Measurements from ENCODE around the gene WAPL. TPM values are rescaled to one million over a fixed set of nuclear protein-coding genes. Genes with fewer than 3 reads are reported as not detected.

WAPL gene
- total and polyA plus RNA-seq, 10 of the 15 experiments (the other 5 are each of a cell fraction or from before 2014, with no cell fraction given), result 15.7 to 45.8 (median 29.0) TPM

GRCh38 chr10:86389441-86390193 lies 132.0 kb downstream of the WAPL start (continued):
- no peak for TF ChIP-seq REST (IDR thresholded peaks at IDR 0.05; ENCODE audit: low read depth, low read length)
- peak; percentile 90 for TF ChIP-seq GATAD2B (conservative IDR thresholded peaks at IDR 0.05; ENCODE audit: low read depth)
- no peak for TF ChIP-seq MLLT1 (IDR thresholded peaks at IDR 0.05)
- no peak for TF ChIP-seq RELA (IDR thresholded peaks at IDR 0.05; ENCODE audit: borderline replicate concordance, partially characterized antibody)
- 0 out of 2 replicates have a peak, but pooled peaks have one; percentile 4 for TF ChIP-seq SMC3 (IDR thresholded peaks at IDR 0.05; ENCODE audit: borderline replicate concordance, low read length)
- no peak for TF ChIP-seq SP1 (IDR thresholded peaks at IDR 0.05; ENCODE audit: low read depth, low read length)
- no peak for TF ChIP-seq ETV6 (conservative IDR thresholded peaks at IDR 0.05 in 1 of 2, IDR thresholded peaks at IDR 0.05 in 1 of 2; ENCODE audit: borderline replicate concordance in 1 of 2, low read depth in 1 of 2)
- TF ChIP-seq CTCF (IDR thresholded peaks at IDR 0.05 in 2 of 3, conservative IDR thresholded peaks at IDR 0.05 in 1 of 3; ENCODE audit: control insufficient read depth in 2 of 3, extremely low read depth in 1 of 3, insufficient read depth in 1 of 3, low read depth in 3 of 3, low read length in 3 of 3), result peak; percentile 21 to 40 (median 21); a peak in 3 of 6 replicates
- no peak for TF ChIP-seq JUNB (IDR thresholded peaks at IDR 0.05)
- TF ChIP-seq TCF3 (IDR thresholded peaks at IDR 0.05; ENCODE audit: borderline replicate concordance, insufficient read depth, low read depth, low read length), result peak; percentile 97
- TF ChIP-seq ATF7 (IDR thresholded peaks at IDR 0.05; ENCODE audit: low read depth), result no peak
- TF ChIP-seq ZNF592 (IDR thresholded peaks at IDR 0.05), result no peak
- TF ChIP-seq YBX1 (IDR thresholded peaks at IDR 0.05), result no peak
